Activated B cell treated with CpG ODN at 0.5 μM for 24 hours (primary cell): ENCODE measurements around the gene CLK3. TPM values are rescaled to one million over a fixed set of nuclear protein-coding genes. Genes with fewer than 3 reads are reported as not detected.
"Not testable (repeated sequence)": the region's sequence is repeated elsewhere in the genome, so short reads cannot be mapped to it uniquely, and the experiment has no call there.

Experiments used
- ATAC-seq: fragments of 200-7000 bp; cut with Tn5 transposase; one replicate; pipeline ENCODE4 v1.10.0; 2021; ENCODE audit warnings: low read depth, mild to moderate bottlenecking, moderate library complexity
- CTCF ChIA-PET: fragments of 350-600 bp; sonication (Branson Sonifier 250); formaldehyde crosslinking; loops from one replicate; lab custom pipeline; 2021; ENCODE audit warnings: antibody characterized with exemption; lab: Charles Lee
- POLR2A ChIA-PET: fragments of 350-600 bp; sonication (Branson Sonifier 250); formaldehyde crosslinking; loops from one replicate; lab custom pipeline; 2021; ENCODE audit warnings: antibody characterized with exemption; lab: Charles Lee
- DNase-seq: peaks from one replicate; pipeline ENCODE4 v3.0.0; 2022
- H3K27ac Mint-ChIP-seq: one replicate; pipeline ENCODE4 v1.8.0; 2020; ENCODE audit warnings: mixed read lengths
- H3K27me3 Mint-ChIP-seq: one replicate; pipeline ENCODE4 v1.8.0; 2021; ENCODE audit warnings: mixed read lengths
- H3K36me3 Mint-ChIP-seq: one replicate; pipeline ENCODE4 v1.8.0; 2021; ENCODE audit warnings: low read depth, mixed read lengths
- H3K4me1 Mint-ChIP-seq: one replicate; pipeline ENCODE4 v1.8.0; 2021; ENCODE audit warnings: mixed read lengths
- H3K4me3 Mint-ChIP-seq: one replicate; pipeline ENCODE4 v1.8.0; 2020; ENCODE audit warnings: mild to moderate bottlenecking, mixed read lengths
- H3K9me3 Mint-ChIP-seq: one replicate; pipeline ENCODE4 v1.8.0; 2020; ENCODE audit warnings: mixed read lengths
- CTCF ChIP-seq: fragments of 200-600 bp; IDR thresholded peaks from one replicate; pipeline ENCODE4 v1.8.0; 2022; ENCODE audit warnings: antibody characterized with exemption, mild to moderate bottlenecking
- intact Hi-C: fragments of 100-400 bp; cut with micrococcal nuclease; formaldehyde crosslinking; loops from one replicate; pipeline ENCODE4 v1.15.1; 2024
- total RNA-seq: library from RNA; stranded (reverse); gene quantifications from 2 replicates; pipeline ENCODE4 v1.2.3, GENCODE V29; 2022

The CLK3 gene
- total RNA-seq, 1 donor from 2014 or later: 116 TPM

DNA sequence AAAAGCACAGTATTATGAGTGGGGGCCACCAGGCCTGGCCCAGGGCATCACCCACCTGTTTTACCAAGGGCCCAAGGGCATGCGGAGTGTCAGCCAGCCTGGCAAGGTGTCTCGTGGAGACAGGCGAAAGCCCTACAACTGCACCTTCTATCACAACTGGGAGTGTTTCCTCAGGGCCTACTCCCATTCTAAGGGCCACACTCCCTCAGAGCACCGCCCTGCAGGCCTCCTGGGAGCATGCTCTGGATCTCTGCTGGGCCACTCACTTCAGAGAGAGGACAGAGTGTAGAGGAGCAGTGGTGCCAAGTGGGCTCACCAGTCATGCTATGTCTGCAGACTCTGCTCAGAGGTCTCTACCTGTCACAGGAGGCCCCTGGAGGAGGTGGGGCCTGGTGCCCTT is 21.2 kb upstream of the CLK3 start:
- DNase-seq (no peak), ATAC-seq (no peak)
- H3K4me1 Mint-ChIP-seq: peaks cover 17% of the 10 kb centered on the region
- no peaks in the 10 kb centered on the region for H3K27me3 Mint-ChIP-seq
- POLR2A ChIA-PET: no interaction called here
- intact Hi-C loops: no loop called here
- no peaks in the 10 kb centered on the region for H3K9me3 Mint-ChIP-seq
- no peak overlapping the region for H3K27ac Mint-ChIP-seq
- H3K36me3 Mint-ChIP-seq: peaks cover 67% of the 10 kb centered on the region
- CTCF ChIA-PET: no interaction called here
- TF ChIP-seq CTCF: no peak
- H3K4me3 Mint-ChIP-seq: no peak overlapping the region

- POLR2A ChIA-PET: no interaction called here
- CTCF ChIA-PET: no interaction called here
- no peak for TF ChIP-seq CTCF
- no peaks in the 10 kb centered on the region for H3K9me3 Mint-ChIP-seq
- intact Hi-C loops: no loop called here
- H3K4me3 Mint-ChIP-seq: no peak overlapping the region
- H3K4me1 Mint-ChIP-seq: peaks cover 19% of the 10 kb centered on the region
- no peaks in the 10 kb centered on the region for H3K27me3 Mint-ChIP-seq
- no peak for ATAC-seq
- peaks cover 59% of the 10 kb centered on the region for H3K36me3 Mint-ChIP-seq
- no peak for DNase-seq
- H3K27ac Mint-ChIP-seq: no peak overlapping the region
These were observed 20.4 kb upstream of the CLK3 start for GRCh38 chr15:74595271-74595670.

GRCh38 chr15:74596736-74597135 is 18.9 kb upstream of the CLK3 start:
- H3K4me3 Mint-ChIP-seq, H3K27ac Mint-ChIP-seq, intact Hi-C loops, POLR2A ChIA-PET, DNase-seq, H3K27me3 Mint-ChIP-seq, CTCF ChIA-PET, H3K9me3 Mint-ChIP-seq, ATAC-seq: not testable (repeated sequence)
- H3K4me1 Mint-ChIP-seq: peaks cover 19% of the 10 kb centered on the region
- peaks cover 46% of the 10 kb centered on the region for H3K36me3 Mint-ChIP-seq

- DNase-seq, intact Hi-C loops, CTCF ChIA-PET, H3K27ac Mint-ChIP-seq, H3K27me3 Mint-ChIP-seq, H3K4me3 Mint-ChIP-seq, H3K9me3 Mint-ChIP-seq, ATAC-seq: not testable (repeated sequence)
- Mint-ChIP-seq H3K4me1 (peaks cover 19% of the 10 kb centered on the region), H3K36me3 (peaks cover 41% of the 10 kb centered on the region)
- POLR2A ChIA-PET: interaction anchor here (2.4 kb wide), 1 partner anchor 18 kb away, joined by 14 read pairs; the partner anchor contains the start of gene CLK3
These were observed 18.4 kb upstream of the CLK3 start for GRCh38 chr15:74597146-74597705.

DNA sequence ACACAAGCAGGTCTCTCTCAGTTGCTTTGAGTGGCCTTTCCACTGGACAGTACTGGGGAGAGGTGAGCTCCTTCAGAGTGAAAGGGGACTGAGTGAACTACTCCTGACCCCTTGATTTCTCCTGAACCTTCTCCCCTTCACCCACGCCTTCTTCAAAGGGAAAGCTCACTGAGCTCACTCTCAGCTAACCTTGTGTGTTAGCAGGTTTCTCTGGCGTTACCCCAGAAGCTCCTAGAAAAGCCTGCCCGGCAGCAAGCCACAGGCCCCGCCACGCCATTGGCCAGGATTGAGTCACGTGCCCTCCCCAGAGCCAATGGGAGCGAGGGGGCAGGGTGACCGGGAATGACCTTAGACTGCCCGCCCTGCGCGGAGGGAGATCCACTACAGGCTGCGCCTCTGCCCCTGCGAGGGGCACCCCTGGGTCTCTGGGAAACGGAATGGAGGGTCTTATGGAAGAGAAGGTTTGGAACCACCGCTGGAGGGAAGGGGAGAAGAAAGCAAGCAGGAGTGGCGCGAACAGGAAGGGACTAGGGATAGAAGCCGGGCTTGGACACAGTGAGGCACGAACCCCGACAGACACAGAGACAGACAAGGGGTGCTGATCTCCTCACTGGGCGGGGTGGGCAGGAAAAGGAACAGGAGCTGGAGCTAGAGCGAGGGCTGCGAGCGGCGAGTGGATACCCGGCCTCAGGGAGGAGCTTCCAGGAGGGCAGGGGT is 17.4 kb upstream of the CLK3 start:
- peaks cover 19% of the 10 kb centered on the region for H3K4me1 Mint-ChIP-seq
- DNase-seq (peak; percentile 80), ATAC-seq (peak; percentile 99)
- H3K4me3 Mint-ChIP-seq: peak overlapping the region; percentile 96
- no peaks in the 10 kb centered on the region for H3K9me3 Mint-ChIP-seq
- H3K27ac Mint-ChIP-seq: peak overlapping the region; percentile 88
- peaks cover 30% of the 10 kb centered on the region for H3K36me3 Mint-ChIP-seq
- ChIA-PET POLR2A (interaction anchor here (0.7 to 2.4 kb wide), 4 partner anchors 17 to 58 kb away, joined by 3 to 14 read pairs (median 4); partner anchors contain the start of gene CLK3), CTCF (interaction anchor here (1.7 kb wide), 1 partner anchor 33 kb away, joined by 5 read pairs; no protein-coding TSS in a partner anchor)
- no peaks in the 10 kb centered on the region for H3K27me3 Mint-ChIP-seq
- intact Hi-C loops: loop anchor here (1.0 to 2.0 kb wide), 3 partner anchors 16 to 137 kb away; partner anchors contain the start of genes ARID3B and UBL7
- no peak for TF ChIP-seq CTCF

DNA sequence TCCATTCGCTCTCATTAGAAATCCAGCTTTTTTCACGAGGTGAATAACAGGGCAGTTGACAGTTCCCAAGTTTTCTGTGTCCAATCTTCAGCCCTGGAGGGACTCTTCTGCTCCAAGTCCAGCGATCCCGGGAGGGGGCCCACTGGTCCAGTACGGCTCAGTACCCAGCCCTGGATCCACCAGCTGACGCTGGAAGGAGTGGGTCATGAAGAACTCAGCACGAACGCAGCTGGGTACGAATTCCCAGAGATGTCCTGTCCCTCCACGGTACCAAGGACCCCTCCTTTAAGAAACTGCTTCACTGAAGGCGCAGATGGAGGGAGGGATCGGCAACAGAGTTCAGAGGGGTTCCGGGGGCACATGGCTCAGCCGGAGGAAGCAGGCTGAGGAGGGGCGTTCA is 16.5 kb upstream of the CLK3 start:
- H3K9me3 Mint-ChIP-seq: no peaks in the 10 kb centered on the region
- peaks cover 25% of the 10 kb centered on the region for H3K36me3 Mint-ChIP-seq
- H3K4me3 Mint-ChIP-seq: peak overlapping the region; percentile 96
- intact Hi-C loops: loop anchor here (2.0 kb wide), 1 partner anchor 58 kb away; the partner anchor contains the start of gene ARID3B
- ChIA-PET POLR2A (interaction anchor here (0.7 to 2.4 kb wide), 4 partner anchors 14 to 59 kb away, joined by 3 to 14 read pairs (median 4); partner anchors contain the start of gene CLK3), CTCF (interaction anchor here (1.7 kb wide), 1 partner anchor 32 kb away, joined by 5 read pairs; no protein-coding TSS in a partner anchor)
- DNase-seq (no peak), ATAC-seq (no peak)
- peaks cover 19% of the 10 kb centered on the region for H3K4me1 Mint-ChIP-seq
- no peak for TF ChIP-seq CTCF
- no peaks in the 10 kb centered on the region for H3K27me3 Mint-ChIP-seq
- H3K27ac Mint-ChIP-seq: no peak overlapping the region
